HEK293T (cell line): ENCODE measurements around the gene SMCR8.

Source experiments
- ARNT ChIP-seq: fragments of 450-650 bp; IDR thresholded peaks from 2 replicates; pipeline ENCODE4 v1.6.1; 2017; ENCODE audit warnings: mild to moderate bottlenecking
- BHLHE40 ChIP-seq: fragments of 450-650 bp; IDR thresholded peaks from 2 replicates; pipeline ENCODE4 v1.6.1; 2016; ENCODE audit warnings: mild to moderate bottlenecking, moderate library complexity, borderline replicate concordance
- ELF4 ChIP-seq: fragments of 450-650 bp; IDR thresholded peaks from 2 replicates; pipeline ENCODE4 v1.6.1; 2017; ENCODE audit warnings: antibody characterized with exemption
- FOXA1 ChIP-seq: fragments of 450-650 bp; IDR thresholded peaks from 2 replicates; pipeline ENCODE4 v1.6.1; 2016; ENCODE audit warnings: mild to moderate bottlenecking
- FOXK2 ChIP-seq: fragments of 450-650 bp; IDR thresholded peaks from 2 replicates; pipeline ENCODE4 v1.6.1; 2016; ENCODE audit warnings: mild to moderate bottlenecking
- FOXM1 ChIP-seq: fragments of 450-650 bp; IDR thresholded peaks from 2 replicates; pipeline ENCODE4 v1.6.1; 2017; ENCODE audit warnings: mild to moderate bottlenecking, borderline replicate concordance
- SUZ12 ChIP-seq: fragments of 450-650 bp; IDR thresholded peaks from 2 replicates; pipeline ENCODE4 v1.6.1; 2016; ENCODE audit warnings: mild to moderate bottlenecking
- TARDBP ChIP-seq: fragments of 450-650 bp; IDR thresholded peaks from 2 replicates; pipeline ENCODE4 v1.6.1; 2016
- ZNF384 ChIP-seq: fragments of 450-650 bp; IDR thresholded peaks from 2 replicates; pipeline ENCODE4 v1.6.1; 2016
- TF ChIP-seq, protein P1 (sequence below): fragments of 450-650 bp; IDR thresholded peaks from 2 replicates; pipeline ENCODE4 v1.6.1; 2016

DNA sequence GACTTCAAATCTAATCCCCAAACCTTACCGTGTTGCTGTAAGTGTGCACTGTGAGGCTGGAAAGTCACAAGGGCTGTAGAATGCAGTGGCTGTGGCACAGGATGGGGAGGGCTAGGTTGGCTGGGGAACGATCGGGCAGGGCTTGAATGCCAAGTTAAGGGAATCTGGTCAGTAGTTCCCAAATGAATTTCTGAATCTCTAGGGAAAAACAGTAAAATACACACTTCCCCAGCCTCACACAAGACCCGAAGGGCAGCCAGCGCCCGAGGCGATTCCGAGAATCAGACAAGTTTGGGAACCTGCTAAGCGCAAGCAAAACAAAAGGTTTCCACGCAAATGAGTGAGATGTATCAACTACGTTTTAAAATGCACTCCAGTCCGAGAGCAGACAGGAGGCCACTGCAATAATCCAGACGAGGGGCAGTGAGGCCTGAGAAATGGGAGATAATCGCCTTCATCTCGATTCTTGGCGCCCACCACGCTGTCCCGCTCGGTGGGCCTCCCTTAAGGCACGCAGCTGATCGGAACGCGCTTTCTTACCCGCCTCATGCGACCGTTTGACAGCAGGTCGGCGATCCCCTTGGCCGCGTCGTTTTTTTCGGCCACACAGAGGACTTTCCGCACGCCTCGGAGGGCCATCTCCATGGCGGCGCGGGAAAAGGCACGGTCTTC lies 898 bp upstream of the SMCR8 start:
- TF ChIP-seq FOXA1: no peak
- no peak for TF ChIP-seq TARDBP
- TF ChIP-seq ELF4: no peak
- no peak for TF ChIP-seq BHLHE40
- TF ChIP-seq, protein P1, sequence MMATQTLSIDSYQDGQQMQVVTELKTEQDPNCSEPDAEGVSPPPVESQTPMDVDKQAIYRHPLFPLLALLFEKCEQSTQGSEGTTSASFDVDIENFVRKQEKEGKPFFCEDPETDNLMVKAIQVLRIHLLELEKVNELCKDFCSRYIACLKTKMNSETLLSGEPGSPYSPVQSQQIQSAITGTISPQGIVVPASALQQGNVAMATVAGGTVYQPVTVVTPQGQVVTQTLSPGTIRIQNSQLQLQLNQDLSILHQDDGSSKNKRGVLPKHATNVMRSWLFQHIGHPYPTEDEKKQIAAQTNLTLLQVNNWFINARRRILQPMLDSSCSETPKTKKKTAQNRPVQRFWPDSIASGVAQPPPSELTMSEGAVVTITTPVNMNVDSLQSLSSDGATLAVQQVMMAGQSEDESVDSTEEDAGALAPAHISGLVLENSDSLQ: no peak
- no peak for TF ChIP-seq ARNT
- no peak for TF ChIP-seq FOXK2
- TF ChIP-seq ZNF384: no peak
- no peak for TF ChIP-seq FOXM1
- TF ChIP-seq SUZ12: no peak
